Endothelial cell of umbilical vein (primary cell): Measurements from ENCODE around the gene CLIP4.

Experiments used
- CTCF ChIP-seq, 2 donors: IDR thresholded peaks; 1 replicate in 1 of 2; 2 replicates in 1 of 2; pipeline ENCODE4 v1.5.1; 2011; ENCODE audit warnings: low read length in 2 of 2, mild to moderate bottlenecking in 2 of 2, moderate library complexity in 2 of 2, control low read depth in 1 of 2, inconsistent platforms in 1 of 2, low read depth in 1 of 2; ENCODE audit not compliant: insufficient read depth in 1 of 2; ENCODE audit errors: extremely low read depth in 1 of 2
- POLR2A ChIP-seq: IDR thresholded peaks from 2 replicates; pipeline ENCODE4 v1.6.1; 2012; ENCODE audit warnings: low read depth, mild to moderate bottlenecking, control low read depth, low read length

GRCh38 chr2:29146197-29146596 is 31.0 kb downstream of the CLIP4 start:
- TF ChIP-seq CTCF (IDR thresholded peaks at IDR 0.05; ENCODE audit: extremely low read depth in 1 of 2, insufficient read depth in 1 of 2, low read depth in 1 of 2, low read length in 2 of 2) (no peak), POLR2A (no peak)
